GM19372 (cell line): ENCODE data around the gene RGS7.
"Not testable (repeated sequence)": the region's sequence is repeated elsewhere in the genome, so short reads cannot be mapped to it uniquely, and the experiment has no call there.

Experiments used
- ATAC-seq: cut with Tn5 transposase; IDR thresholded peaks from one replicate; pipeline ENCODE4 v1.9.1; 2021; ENCODE audit warnings: mild to moderate bottlenecking, low read depth, moderate library complexity; ENCODE audit not compliant: unreplicated experiment

The RGS7 gene

GRCh38 chr1:241145881-241146280 is 211.1 kb downstream of the RGS7 start:
- ATAC-seq: no peak

- ATAC-seq: no peak
Observed at GRCh38 chr1:241143765-241144442, 213.1 kb downstream of the RGS7 start.

- ATAC-seq: no peak
Observed at GRCh38 chr1:241142493-241142892, 214.5 kb downstream of the RGS7 start.

- ATAC-seq: not testable (repeated sequence)
Observed at GRCh38 chr1:241141646-241142045, 215.4 kb downstream of the RGS7 start.

- ATAC-seq: no peak
Observed at GRCh38 chr1:241140670-241141069, 216.3 kb downstream of the RGS7 start.

- no peak for ATAC-seq
Observed at GRCh38 chr1:241139047-241139446, 218.0 kb downstream of the RGS7 start.

GRCh38 chr1:241138248-241138647 is 218.8 kb downstream of the RGS7 start:
- ATAC-seq: no peak

- ATAC-seq: no peak
Observed at GRCh38 chr1:241136389-241136788, 220.6 kb downstream of the RGS7 start.

- ATAC-seq: no peak
Observed at GRCh38 chr1:241131636-241132194, 225.3 kb downstream of the RGS7 start.

GRCh38 chr1:241130881-241131280 is 226.1 kb downstream of the RGS7 start:
- no peak for ATAC-seq

GRCh38 chr1:241129207-241129960 is 227.6 kb downstream of the RGS7 start:
- no peak for ATAC-seq

- ATAC-seq: no peak
Observed at GRCh38 chr1:241125286-241125685, 231.7 kb downstream of the RGS7 start.

- no peak for ATAC-seq
Observed at GRCh38 chr1:241118049-241118448, 239.0 kb downstream of the RGS7 start.

GRCh38 chr1:241115784-241116183 is 241.2 kb downstream of the RGS7 start:
- no peak for ATAC-seq

GRCh38 chr1:241114699-241115233 is 242.2 kb downstream of the RGS7 start:
- ATAC-seq: no peak

GRCh38 chr1:241113557-241113956 is 243.4 kb downstream of the RGS7 start:
- no peak for ATAC-seq

- no peak for ATAC-seq
Observed at GRCh38 chr1:241109039-241109438, 248.0 kb downstream of the RGS7 start.

- ATAC-seq: no peak
Observed at GRCh38 chr1:241105147-241105546, 251.9 kb downstream of the RGS7 start.

GRCh38 chr1:241102664-241103063 is 254.3 kb downstream of the RGS7 start:
- no peak for ATAC-seq

- ATAC-seq: no peak
Observed at GRCh38 chr1:241101622-241102021, 255.4 kb downstream of the RGS7 start.

GRCh38 chr1:241097479-241097878 is 259.5 kb downstream of the RGS7 start:
- no peak for ATAC-seq
